HG02870 (cell line): ENCODE data around the gene ARHGAP23.

ENCODE experiments used
- ATAC-seq: cut with Tn5 transposase; IDR thresholded peaks from one replicate; pipeline ENCODE4 v1.9.1; 2021; ENCODE audit warnings: mild to moderate bottlenecking, moderate library complexity; ENCODE audit not compliant: unreplicated experiment

ARHGAP23 gene

GRCh38 chr17:38442548-38442947, 14.3 kb downstream of the ARHGAP23 start:
- ATAC-seq = no peak

- ATAC-seq = no peak
These were observed 15.2 kb downstream of the ARHGAP23 start for GRCh38 chr17:38443356-38444031.

GRCh38 chr17:38444151-38444550, 15.9 kb downstream of the ARHGAP23 start:
- no peak for ATAC-seq

- no peak for ATAC-seq
These were observed 19.3 kb downstream of the ARHGAP23 start for GRCh38 chr17:38447502-38448085.

- ATAC-seq = no peak
These were observed 20.0 kb downstream of the ARHGAP23 start for GRCh38 chr17:38448208-38448771.

- no peak for ATAC-seq
These were observed 21.1 kb downstream of the ARHGAP23 start for GRCh38 chr17:38449364-38449763.

- no peak for ATAC-seq
These were observed 22.3 kb downstream of the ARHGAP23 start for GRCh38 chr17:38450557-38451029.

- ATAC-seq = no peak
These were observed 23.0 kb downstream of the ARHGAP23 start for GRCh38 chr17:38451030-38451839.

GRCh38 chr17:38451840-38452529, 23.7 kb downstream of the ARHGAP23 start:
- ATAC-seq = no peak

- no peak for ATAC-seq
These were observed 24.5 kb downstream of the ARHGAP23 start for GRCh38 chr17:38452719-38453118.

- no peak for ATAC-seq
These were observed 25.7 kb downstream of the ARHGAP23 start for GRCh38 chr17:38453951-38454421.

- ATAC-seq = no peak
These were observed 26.3 kb downstream of the ARHGAP23 start for GRCh38 chr17:38454532-38454931.

GRCh38 chr17:38455288-38455915, 27.1 kb downstream of the ARHGAP23 start:
- no peak for ATAC-seq

- ATAC-seq = no peak
These were observed 28.0 kb downstream of the ARHGAP23 start for GRCh38 chr17:38456031-38456815.

- no peak for ATAC-seq
These were observed 29.5 kb downstream of the ARHGAP23 start for GRCh38 chr17:38457577-38458371.

- ATAC-seq = no peak
These were observed 30.3 kb downstream of the ARHGAP23 start for GRCh38 chr17:38458521-38458920.

GRCh38 chr17:38459567-38459966, 31.3 kb downstream of the ARHGAP23 start:
- no peak for ATAC-seq

- no peak for ATAC-seq
These were observed 31.9 kb downstream of the ARHGAP23 start for GRCh38 chr17:38460082-38460715.
